ENCODE data around the gene EMC1.
"Not testable (repeated sequence)": the region's sequence is repeated elsewhere in the genome, so short reads cannot be mapped to it uniquely, and the experiment has no call there.

The EMC1 gene

DNA sequence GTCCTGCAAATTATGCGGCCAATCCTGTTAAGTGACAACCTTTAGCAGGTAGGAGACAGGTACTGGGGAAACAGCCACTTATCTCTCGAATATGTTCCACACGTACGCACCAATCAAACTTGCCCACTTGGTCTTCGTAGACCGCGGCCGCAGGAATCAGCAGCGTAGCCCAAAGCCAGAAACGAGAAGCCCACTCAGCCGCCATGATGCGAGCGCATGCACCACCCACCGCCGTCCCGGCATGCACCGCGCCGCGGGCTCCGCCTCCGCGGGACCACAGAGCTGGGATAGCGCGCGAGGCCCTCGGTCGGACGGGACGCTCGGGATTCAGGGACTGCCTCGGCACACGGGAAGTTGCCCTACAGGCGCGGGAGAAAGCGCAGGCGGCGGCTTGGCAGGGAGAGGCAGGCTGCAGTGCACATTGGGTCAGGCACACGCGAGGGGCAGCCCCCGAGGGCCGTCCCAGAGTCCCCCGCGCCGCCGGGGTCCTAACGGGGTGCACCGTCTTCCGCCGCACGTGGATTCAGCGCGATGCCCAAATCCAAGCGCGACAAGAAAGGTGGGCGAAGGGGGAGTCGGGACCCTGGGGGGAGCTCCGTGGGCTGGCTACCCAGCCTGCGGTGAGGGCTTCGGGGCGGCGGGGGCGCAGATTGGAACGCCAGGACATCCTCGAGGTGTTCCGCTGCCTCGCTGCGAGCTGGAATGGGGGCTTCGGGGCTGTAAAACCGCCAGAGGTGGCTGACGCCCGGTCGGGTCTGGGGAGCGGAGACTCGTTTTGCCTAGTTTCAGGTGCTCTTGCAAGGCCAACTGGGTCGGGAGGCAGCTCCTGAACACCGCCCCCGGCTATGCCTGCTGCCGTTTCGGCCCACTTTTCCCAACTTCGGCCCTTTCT, at the start of gene EMC1, which contains the start of gene MRTO4:
TSS of gene EMC1 (minus strand) at position 220 of the 892 bp plus-strand sequence. CDS start at position 205, 15 bp downstream.
TSS of gene MRTO4 (plus strand) at position 501 of the 892 bp plus-strand sequence. CDS start at position 532, 31 bp downstream.
- DNase-seq: peak; percentile 93

DNA sequence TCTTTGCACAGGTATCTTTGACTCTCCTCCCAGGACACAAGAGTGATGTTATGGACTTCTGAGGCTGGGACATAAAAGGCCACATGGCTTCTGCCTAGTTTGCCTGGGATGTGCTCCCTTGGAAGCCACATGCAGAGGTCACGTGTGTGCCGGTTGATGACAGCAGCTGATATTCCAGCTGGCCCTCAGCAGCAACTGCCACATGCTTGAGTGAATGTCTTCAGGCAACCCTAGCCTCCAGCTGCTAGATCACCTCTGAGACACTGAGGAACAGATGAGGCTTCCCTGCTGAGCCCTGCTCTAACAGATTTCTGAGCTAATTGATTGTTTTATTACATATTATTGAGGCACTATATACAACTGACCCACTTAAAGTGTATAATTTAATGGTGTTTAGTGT, 48.9 kb upstream of the EMC1 start:
- no peak for DNase-seq

DNA sequence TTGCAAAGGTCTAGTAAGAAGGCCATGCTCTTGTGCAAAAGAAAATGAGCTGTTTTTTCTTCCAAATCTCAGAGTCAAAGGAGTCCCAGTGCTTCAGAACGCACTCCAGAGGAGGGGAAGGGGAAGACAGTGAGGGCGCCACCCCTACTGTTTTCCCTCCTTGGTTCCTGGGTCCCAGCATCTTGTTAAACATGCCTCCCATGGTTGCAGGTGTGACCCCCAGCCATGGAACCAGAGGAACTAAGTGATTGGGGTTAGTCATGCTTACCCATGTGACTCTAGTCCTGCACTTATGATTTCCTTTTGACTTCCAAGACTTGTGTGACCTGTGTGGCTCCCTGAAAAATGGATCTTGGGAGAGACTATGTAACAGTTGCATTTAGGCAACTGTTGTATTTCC, 43.3 kb upstream of the EMC1 start:
- no peak for DNase-seq

DNA sequence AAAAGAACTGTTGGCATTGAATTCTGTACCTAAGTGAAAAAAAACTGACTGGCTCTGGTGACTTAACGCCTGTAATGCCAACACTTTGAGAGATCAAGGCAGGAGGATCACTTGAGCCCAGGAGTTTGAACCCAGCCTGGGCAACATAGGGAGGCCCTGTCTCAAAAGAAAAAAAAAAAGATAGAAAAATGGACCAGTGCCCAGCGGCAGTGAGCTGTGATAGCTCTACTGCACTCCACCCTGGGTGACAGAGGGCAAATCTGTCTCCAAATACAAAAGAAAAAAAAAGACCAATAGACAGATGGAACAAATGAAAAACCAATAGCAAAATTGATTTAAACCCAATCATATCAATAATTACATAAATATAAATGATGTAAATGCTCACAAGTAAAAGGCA, 37.9 kb upstream of the EMC1 start:
- no peak for DNase-seq

DNA sequence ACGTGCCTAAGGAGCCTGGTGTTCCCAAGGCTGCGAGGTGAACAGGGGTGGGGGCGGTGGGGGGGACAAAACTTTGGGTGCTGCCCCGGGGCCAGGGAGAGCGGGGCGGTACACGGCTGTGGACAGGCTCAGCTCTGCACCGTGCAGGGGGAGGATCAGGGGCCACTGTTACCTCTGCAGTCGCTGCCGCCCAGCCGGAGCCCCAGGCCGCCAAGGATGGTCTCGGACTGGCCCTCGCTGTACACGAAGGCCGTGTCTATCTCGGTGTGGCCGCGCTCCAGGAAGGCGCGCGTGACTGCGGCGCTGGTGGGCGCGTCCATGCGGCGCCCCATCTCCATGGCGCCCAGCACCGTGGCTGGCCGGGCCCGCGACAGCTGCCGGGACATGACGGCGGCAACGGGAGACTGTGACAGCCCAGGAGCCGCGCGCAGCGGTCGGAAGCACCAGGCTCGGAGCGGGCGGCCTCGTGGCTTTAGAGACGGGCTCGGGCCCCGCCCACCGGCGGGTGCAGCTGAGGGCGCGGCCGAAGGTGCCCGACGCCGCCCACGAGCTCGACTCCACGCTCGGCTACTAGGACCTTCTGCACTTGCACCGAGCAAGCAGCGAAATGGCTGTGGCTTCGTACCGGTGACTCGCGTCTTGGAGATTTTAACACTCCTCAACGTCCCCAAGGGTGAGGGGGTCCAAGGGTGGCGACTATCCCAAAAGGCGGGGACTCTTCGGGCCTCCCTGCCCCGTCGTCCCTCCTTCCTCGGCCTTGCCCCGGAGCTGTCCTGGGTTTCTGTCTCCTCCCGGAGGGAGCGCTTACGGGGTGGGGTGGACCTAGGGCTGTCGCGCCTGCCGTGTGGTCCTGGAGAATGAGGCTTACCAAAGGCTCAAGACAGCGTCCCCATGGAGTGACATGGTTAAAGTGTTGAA, 37.3 kb upstream of the EMC1 start, which contains the start of gene AKR7A3:
TSS of gene AKR7A3 (minus strand) at position 447 of the 918 bp plus-strand sequence. CDS start at position 386, 61 bp downstream.
- peak; percentile 67 for DNase-seq

DNA sequence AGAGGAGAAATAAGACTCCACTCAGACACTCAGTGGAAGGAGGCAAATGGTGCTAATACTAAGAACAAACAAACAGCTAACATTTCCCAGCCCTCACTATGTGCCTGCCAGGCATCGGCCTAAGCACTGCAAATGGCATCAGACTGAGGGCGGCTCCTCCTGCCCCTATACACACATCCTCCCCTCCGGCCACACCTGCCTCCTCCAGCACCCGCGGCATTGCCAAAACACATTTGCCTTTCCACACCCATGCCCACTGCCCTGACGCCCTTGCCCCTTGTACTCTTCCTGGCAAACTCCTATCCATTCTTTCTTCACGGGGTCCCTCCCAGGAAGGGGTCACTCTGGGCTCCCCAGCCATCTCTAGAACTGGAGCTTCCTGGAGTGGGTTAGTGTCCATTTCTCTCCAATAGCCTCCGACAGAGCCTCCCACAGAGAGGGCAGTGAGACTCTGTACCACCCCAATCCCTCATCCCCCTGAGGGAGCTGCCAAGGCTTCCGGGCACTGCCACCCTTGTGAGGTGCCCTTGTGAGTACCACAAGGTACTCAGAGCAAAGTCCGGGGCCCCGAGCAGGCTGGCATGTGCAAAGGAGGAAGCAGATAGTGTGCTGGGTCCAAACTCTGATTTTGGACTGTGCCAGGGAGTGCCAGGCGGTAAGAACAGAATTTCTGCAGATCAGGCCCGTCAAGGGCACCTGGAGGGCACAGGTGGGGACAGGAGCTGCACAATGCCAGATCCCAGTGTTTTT, 36.3 kb upstream of the EMC1 start:
- no peak for DNase-seq

DNA sequence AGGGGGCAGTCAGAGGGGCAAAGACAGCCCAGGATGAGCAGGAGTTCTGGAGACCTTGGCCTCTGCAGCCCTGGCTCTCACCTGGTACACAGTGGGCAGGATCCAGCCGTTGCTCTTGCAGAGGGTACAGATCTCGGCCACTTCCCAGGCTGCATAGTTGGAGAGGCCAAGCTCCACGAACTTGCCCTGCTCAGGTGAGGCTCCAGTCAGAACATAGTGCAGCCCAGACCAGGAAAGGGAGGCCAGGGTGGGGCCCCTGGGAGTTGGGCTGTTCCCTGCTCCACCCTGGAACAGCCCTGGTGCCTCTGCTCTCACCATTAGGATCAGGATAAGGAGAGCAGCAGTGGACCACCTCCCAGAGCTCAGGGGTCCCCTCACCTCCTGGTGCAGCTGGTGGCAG, 34.5 kb upstream of the EMC1 start:
- not testable (repeated sequence) for DNase-seq

DNA sequence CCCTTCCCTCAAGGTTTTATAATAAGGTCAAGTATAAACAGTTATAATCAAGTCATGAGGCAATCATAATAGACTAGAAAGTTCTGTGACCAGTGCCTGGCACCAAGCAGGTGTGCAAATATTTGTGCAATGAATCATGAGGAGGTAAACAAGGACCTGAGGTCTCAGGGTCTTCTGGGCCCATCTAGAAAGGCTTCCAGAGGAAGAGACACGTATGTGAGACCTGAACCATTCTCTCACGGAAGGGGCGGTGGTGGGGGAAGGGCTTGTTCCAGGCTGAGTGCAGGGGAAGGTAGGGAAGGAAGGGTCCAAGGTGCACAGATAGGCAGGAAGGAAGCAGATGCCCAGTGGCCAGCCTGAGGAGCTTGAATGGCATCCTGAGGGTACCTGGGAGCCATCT, 34.0 kb upstream of the EMC1 start:
- not testable (repeated sequence) for DNase-seq

DNA sequence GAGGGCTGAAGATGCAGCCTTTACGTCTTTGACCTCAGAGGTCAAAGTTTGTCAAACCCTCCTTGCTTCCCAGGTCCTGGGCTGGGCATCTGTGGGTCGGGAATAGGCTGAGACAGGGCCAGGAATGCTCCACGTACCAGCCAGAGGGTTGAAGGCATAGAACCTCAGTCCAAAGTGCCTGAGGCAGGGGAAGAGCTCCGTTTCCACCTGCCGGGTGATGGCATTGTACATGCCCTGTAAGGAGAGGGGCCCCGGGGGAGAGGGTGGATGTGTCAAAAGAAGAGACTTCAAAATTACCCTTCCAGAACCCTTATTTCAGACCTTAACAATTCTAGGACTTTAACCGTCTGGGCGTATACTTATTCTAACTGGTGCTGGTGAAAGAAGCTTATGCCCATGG, 33.6 kb upstream of the EMC1 start:
- DNase-seq: no peak

DNA sequence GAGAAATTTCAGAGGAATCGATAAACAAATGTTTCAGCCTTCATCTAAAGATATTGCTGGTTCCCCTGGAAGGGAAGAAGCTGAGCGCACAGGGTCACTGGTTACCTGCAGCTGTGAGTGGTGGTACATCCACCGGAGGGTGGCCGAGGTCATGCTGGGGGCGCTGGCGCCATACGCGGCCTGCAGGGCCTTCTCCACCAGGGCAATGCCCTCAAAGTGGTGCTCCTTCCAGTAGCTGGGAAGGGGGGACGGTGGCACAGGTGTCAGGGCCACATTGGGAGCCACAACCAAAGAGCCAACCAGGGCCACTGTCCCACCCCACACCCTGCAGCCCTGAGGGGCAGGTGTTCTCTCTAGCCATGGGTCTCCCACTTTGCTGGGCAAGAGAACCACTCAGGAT, 32.6 kb upstream of the EMC1 start:
- DNase-seq: no peak

DNA sequence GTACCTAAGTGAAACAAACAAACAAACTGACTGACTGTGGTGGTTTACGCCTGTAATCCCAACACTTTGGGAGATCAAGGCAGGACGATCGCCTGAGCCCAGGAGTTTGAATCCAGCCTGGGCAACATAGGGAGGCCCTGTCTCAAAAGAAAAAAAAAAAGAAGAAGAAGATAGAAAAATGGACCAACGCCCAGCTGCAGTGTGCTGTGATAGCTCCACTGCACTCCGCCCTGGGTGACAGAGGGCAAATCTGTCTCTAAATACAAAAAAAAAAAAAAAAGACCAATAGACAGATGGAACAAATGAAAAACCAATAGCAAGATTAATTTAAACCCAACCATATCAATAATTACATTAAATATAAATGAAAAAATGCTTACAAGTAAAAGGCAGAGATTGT, 23.3 kb upstream of the EMC1 start:
- DNase-seq: no peak

DNA sequence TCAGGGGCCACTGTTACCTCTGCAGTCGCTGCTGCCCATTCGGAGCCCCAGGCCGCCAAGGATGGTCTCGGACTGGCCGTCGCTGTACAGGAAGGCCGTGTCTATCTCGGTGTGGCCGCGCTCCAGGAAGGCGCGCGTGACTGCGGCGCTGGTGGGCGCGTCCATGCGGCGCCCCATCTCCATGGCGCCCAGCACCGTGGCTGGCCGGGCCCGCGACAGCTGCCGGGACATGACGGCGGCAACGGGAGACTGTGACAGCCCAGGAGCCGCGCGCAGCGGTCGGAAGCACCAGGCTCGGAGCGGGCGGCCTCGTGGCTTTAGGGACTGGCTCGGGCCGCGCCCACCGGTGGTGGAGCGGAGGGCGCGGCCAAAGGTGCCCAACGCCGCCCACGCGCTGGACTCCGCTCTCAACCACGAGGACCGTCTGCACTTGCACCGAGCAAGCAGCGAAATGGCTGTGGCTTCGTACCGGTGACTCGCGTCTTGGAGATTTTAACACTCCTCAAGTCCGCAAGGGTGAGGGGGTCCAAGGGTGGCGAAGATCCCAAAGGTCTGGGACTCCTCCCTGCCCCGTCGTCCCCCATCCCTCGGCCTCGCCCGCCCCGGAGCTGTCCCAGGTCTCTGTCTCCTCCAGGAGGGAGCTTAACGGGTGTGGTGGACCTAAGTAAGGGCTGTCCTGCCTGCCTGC, 22.7 kb upstream of the EMC1 start:
- DNase-seq: not testable (repeated sequence)

DNA sequence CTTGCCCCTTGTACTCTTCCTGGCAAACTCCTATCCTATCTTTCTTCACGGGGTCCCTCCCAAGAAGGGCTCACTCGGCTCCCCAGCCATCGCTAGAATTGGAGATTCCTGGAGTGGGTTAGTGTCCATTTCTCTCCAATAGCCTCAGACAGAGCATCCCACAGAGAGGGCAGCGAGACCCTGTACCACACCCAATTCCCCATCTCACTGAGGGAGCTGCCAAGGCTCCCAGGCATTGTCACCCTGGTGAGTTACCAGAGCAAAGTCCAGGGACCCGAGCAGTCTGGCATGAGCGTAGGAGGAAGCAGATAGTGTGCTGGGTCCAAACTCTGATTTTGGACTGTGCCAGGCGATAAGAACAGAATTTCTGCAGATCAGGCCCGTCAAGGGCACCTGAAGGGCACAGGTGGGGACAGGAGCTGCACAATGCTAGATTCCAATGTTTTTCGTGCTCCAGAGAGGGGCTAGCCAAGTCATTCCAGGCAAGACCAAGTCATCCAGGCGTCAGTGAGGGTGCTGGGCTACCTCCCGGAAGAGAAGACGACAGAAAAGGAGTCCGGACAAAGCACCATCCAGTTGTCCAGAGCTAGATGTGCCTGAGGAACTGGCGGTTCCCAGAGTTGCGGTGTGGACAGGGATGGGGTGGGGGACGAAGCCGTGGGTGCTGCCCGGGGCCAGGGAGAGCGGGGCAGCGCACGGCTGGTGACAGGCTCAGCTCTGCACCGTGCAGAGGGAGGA, 22.0 kb upstream of the EMC1 start:
- no peak for DNase-seq

DNA sequence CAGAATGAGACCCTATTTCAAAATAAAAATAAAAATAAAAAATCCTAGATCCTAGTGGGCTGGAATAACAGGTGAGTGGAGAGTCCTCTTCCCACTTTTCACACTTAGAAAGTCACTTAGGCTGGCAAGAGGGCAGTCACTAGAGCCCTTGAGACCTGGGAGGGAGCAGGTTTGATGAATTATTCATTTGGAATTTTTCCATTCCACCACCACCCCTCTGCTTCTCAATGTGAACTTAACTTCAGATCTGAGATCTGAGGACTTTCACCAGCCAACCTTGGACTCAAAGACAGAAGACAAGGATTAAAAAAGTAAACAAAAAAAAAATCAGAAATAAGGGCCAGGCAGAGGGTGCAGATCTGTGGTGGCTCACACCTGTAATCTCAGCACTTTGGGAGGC, 20.7 kb upstream of the EMC1 start:
- DNase-seq: no peak

DNA sequence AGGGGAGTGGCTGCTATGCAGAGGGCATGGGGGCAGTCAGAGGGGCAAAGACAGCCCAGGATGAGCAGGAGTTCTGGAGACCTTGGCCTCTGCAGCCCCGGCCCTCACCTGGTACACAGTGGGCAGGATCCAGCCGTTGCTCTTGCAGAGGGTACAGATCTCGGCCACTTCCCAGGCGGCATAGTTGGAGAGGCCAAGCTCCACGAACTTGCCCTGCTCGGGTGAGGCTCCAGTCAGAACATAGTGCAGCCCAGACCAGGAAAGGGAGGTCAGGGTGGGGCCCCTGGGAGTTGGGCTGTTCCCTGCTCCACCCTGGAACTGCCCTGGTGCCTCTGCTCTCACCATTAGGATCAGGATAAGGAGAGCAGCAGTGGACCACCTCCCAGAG, 19.0 kb upstream of the EMC1 start:
- not testable (repeated sequence) for DNase-seq

DNA sequence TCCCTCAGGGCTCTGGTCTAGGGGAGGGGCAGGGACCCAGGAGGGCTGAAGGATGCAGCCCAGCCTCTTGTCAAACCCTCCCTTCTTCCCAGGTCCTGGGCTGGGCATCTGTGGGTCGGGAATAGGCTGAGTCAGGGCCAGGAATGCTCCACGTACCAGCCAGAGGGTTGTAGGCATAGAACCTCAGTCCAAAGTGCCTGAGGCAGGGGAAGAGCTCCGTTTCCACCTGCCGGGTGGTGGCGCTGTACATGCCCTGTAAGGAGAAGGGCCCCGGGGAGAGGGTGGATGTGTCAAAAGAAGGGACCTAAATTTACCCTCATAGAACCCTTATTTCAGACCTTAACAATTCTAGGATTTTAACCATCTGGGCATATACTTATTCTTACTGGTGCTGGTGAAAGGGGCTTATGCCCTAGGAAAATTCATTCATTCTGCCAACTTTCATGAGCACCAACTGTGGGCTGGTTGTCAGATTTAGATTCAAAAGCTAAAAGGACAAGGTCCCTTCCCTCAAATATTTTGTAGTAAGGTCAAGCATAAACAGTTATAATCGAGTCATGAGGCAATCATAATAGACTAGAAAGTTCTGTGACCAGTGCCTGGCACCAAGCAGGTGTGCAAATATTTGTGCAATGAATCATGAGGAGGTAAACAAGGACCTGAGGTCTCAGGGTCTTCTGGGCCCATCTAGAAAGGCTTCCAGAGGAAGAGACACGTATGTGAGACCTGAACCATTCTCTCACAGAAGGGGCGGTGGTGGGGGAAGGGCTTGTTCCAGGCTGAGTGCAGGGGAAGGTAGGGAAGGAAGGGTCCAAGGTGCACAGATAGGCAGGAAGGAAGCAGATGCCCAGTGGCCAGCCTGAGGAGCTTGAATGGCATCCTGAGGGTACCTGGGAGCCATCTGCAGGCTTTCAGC, 18.4 kb upstream of the EMC1 start:
- DNase-seq: not testable (repeated sequence)

DNA sequence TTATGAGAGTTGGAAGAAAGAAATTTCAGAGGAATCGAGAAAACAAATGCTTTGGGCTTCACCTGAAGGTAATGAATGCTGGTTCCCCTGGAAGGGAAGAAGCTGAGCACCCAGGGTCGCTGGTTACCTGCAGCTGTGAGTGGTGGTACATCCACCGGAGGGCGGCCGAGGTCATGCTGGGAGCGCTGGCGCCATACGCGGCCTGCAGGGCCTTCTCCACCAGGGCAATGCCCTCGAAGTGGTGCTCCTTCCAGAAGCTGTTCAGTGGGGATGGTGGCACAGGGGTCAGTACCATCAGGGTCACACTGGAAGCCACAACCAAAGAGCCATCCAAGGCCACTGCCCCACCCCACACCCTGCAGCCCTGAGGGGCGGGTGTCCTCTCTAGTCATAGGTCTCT, 17.1 kb upstream of the EMC1 start:
- DNase-seq: no peak

DNA sequence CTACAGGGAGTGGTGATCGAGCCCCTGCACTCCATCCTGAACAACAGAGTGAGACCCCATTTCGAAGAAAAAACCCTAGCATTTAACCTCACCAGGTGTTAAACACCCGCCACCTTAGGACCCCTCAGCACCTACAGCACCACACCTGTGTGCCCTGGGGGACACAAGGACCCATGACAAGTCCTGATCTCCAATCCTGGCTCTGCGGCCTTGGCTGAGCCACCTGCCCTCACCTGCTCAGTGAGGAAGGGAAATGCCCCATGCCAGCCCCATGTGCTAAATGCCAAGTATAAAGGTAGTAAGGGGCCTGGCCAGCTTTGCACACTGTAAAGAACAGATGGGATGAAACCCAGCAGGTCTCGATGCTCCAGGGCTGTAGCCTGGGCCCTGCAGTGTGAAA, 11.4 kb upstream of the EMC1 start:
- DNase-seq: no peak

DNA sequence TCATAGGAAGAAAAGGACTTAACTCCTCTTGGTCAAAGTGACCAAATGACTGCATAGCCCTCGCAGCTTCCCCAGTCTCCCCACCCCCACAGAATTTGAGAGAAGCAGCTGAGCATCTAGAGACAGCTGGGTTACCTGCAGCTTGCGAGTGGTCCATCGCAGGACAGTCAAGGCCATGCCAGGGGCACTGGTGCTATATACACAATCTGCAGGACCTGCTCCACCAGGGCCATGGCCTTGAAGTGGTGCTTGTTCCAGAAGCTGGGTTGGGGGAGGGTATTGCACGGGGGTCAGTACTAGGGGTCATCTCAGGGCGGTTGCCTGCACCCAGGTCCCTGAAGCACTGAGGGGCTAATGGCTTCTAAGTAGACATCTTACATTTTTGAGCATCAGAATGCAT, 10.7 kb upstream of the EMC1 start:
- no peak for DNase-seq
